Measurements from ENCODE around the gene SNX6.
A peak's percentile ranks its signal among the peaks of the same experiment; 100 is the strongest.
"Not testable (repeated sequence)": the region's sequence is repeated elsewhere in the genome, so short reads cannot be mapped to it uniquely, and the experiment has no call there.

The SNX6 gene

DNA sequence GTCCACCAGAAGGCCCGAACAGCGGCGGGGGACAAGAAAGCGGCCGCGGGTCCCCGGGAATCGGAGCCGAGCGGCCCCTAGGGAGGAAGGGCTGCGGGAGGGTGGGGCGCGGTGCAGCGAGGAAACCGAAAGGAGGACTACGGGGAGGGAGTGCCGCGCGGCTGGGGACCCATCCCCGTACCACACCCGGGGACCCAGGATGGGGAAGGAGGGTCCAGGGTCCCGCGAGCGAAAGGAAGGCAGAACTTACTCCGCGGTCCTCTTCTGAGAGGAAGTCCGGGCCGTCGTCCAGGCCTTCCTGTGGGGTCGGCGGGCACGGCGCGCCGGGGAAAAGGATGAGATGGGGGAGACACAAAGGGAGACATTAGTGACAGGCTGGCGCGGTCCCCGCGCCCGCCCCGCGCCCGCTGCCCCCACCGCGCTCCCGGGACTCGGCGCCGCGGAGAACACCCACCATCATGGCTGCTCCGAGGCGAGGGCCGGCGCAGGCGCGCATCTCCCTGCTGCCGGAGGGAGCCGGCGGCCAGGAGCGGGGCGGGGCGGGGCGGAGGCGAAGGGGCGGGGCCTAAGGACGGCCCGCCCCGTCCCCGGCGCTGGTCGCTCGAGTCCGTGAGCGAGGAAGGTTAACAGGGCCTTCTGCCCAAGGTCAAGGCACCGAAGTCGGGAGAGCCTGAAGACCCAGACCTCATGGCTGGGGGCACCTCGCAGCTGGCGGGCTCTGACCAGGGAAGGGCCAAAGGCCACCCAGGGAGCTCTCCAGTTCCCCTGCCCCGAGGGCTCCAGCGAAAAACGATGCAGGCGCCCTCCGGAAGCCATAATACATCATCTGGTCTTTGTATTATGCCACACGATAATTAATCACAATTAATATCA, at the start of gene SNX6:
Gene SNX6, minus strand, starts transcription at position 492 of the 873 bp plus-strand sequence. Its CDS starts 32 bp downstream, at position 460.
- peak; percentile 42 for DNase-seq

DNA sequence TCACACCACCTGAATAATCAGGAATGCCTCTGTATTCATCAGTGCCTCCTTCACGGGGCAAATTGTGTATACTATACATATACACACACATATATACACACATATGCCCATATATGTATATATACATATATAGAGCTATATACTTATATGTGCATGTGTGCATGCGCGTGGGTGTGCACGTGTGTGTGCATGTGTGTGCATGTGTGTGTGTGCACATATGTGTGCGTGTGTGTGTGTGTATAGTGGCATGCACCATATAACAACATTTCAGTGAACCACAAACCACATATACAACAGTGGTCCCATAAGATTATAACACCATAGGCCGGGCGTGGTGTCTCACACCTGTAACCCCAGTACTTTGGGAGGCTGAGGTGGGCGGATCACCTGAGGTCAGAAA, 48.8 kb upstream of the SNX6 start:
- no peak for DNase-seq

DNA sequence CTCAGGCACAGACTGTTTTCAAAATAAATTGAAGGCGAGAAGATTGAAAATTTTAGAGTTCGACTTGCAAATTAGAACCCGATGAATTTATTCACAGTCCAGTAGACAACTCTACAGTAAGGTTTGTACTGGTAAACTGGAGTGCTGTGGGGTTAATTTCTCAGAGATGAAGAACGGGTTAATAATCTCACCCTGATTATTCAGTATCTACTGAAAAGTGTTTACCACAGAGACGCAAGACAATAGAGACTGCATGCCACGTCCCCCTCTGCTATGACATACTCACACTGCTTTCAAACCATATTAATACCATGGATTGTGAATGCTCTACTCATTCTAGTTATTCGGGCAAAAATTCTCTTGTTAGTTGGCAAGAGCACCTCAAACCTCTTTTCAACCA, 48.4 kb upstream of the SNX6 start:
- DNase-seq: no peak

DNA sequence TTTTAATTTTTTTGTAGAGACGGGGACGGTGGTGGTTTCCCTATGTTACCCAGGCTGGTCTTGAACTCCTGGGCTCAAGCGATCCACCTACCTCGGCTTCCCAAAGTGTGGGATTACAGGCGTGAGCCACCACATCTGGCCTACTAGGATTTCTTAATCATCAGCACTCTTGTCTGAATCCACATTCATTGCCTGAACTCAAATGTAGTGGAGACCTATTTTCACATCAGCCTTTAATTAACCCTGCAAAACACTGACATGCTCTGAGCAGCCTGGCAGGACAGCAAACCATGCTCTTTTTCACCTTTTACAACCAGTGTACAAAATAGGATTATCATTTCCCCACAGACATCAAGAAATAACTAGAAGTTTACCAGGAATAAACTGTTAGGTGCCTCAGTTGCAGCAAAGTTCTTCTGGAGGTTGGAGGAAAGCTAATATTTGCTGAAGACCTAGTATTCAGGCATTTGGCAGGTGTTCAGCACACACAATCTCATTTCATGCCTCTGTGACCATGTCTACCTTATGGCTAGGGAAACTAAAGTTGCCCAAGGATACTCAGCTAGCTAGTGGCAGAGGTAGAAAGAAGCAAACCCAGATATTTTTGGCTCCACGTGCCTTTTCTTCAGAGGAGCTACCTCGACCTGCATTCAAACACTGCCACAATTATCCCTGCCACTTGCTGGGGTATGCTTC, 46.7 kb upstream of the SNX6 start:
- no peak for DNase-seq

DNA sequence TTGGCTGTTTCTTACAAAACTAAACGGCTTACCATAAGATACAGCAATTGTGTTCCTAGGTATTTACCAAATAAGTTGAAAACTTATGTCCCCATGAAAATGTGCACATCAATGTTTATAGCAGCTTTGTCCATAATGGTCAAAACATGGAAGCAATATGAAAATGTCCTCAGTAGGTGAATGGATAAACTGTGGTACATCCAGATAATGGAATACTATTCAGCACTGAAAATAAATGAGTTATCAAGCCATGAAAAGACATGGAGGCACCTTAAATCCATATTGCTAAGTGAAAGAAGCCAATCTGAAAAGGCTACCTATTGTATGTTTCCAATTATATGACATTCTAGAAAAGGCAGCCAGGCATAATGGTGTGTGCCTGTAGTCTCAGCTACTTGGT, 43.8 kb upstream of the SNX6 start:
- DNase-seq: no peak

DNA sequence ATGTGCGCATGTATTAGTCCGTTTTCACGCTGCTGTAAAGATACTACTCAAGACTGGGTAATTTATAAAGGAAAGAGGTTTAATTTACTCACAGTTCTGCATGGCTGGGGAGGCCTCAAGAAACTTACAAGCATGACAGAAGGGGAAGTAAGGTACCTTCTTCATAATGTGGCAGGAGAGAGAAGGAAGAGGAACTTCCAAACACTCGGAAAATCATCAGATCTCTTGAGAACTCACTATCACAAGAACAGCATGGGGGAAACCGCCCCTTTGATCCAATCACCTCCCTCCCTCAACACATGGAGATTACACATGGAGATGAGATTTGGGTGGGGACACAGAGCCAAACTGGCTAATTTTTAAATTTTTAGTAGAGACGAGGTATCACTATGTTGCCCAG, 41.8 kb upstream of the SNX6 start:
- DNase-seq: no peak

DNA sequence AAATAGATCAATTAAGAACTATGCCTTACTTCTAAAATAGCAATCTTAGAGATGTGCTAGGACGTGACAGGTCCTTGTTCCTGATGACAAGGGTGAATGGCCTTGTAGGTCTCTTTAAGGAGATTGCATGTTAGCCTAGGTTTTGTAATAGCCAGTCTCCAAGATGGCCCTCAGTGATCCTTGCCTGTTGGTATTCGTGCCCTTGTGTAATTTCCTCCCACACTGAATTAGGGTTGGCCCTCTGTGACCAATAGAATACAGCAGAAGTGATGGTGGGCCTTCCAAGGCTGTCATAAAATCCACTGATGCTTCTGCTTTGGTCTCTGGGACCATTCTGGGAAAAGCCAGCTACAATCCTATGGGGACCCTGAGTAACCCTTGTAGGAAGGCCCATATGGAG, 38.2 kb upstream of the SNX6 start:
- no peak for DNase-seq

DNA sequence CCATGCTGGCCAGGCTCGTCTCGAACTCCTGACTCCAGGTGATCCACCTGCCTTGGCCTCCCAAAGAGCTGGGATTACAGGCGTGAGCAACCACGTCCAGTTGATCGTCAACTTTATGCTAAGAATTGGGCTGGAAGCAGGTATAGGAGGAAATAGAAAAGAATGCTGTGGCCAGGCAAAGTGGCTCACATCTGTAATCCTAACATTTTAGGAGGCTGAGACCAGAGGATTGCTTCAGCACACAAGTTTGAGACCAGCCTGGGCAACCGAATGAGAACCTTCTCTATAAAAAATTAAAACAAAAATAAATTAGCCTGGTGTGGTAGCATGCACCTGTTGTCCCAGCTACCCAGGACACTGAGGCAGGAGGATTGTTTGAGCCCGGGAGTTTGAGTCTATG, 37.1 kb upstream of the SNX6 start:
- DNase-seq: no peak

DNA sequence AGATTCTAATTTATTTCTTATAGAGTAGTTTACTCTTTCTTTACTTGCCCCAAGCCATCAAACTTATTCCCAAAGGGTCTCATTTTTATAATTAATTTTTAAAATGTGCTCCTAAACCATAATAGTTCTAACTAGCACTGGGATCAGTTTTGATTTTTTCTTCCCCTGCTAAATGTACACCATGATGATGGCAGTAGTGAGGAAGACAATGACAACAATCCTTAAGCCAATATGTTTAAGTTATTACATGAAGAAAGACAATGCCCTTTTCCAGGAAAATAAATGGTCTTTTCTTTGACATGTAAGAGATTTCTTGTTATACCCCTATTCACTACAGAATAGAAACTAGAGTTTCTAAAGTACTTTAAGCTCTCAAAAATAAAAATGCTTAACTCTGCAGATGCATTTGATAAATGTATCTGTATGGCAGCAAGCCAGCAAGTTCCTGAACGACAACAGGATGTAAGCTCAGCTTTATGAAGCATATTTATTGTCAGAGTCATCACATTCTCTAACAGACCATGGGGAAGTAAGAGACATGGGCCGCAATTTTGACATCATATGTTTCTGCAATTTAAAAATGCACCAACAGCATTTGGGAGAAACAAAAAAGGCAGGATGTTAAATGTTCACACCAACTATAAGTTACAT, 36.0 kb upstream of the SNX6 start:
- DNase-seq: no peak

DNA sequence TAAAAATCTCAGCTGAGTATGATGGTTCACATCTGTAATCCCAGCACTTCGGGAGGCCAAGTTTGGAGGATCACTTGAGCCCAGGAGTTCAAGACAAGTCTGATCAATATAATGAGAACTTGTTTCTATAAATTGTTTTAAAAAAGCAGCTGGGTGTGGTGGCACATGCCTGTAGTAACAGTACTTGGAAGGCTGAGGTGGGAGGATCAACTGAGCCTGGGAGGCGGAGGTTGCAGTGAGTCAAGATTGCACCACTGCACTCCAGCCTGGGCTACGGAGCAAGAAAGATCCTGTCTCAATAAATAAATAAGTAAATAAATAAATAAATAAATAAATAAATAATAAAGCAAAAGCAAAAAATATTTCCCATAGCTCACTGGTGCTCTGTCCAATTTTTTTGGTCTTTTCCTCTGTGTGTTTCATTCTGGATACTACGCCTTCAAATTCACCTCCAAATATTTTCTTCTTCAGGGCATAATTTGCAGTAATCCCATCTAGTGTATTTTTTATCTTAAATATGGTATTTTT, 32.7 kb upstream of the SNX6 start:
- no peak for DNase-seq

DNA sequence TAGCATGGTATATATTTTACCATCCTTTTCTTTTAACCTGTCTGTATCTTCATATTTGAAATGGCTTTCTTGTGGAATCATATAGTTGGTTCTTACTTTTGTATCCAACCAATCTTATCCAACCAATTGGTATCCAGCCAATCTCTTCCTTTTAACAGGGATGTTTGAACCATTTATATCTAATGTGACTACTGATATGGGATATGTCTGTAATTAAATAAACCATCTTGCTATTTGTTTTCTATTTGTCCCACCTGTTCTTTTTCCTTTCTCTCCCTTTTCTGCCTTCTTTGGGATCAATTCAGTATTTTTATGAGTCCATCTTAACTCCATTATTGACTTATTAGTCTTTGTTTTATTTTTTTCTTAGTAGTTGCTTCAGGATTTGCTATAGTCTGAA, 30.8 kb upstream of the SNX6 start:
- no peak for DNase-seq

DNA sequence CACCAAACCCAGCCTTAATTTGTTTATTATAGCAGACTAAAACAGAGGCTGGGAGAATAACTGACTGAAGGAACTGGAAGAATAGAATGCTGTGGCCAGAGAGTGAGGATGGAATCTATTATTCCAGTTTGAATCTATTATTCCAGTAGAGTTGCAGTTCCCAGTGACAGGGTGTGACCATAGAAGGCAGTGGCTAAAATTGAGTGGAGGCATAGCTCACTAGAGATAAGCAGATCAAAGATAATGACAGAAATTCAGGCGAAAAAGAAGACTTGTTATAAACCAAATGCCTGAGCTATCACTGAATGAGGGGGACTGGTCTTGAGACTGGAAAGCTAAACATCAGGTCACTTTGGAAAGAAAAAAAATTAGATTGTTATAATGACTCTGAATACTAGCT, 26.0 kb upstream of the SNX6 start:
- DNase-seq: no peak

DNA sequence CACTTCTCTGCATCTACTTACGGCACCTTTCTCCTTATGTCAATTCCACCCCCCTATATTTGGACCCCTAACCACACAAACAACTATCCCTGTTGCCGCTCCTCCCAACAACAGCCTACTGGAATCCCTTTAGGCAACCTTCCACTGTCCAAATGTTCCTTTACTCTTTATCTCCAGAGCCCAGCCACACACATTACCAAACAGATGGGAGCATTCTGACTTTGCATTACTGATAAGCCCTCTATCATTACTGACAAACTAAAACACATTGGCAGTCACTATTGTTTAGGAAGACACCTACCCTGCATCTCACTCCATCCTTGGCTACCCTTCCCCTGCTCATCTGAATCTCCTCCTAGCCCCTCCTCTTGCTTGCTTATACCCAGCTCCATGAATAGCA, 23.1 kb upstream of the SNX6 start:
- not testable (repeated sequence) for DNase-seq

DNA sequence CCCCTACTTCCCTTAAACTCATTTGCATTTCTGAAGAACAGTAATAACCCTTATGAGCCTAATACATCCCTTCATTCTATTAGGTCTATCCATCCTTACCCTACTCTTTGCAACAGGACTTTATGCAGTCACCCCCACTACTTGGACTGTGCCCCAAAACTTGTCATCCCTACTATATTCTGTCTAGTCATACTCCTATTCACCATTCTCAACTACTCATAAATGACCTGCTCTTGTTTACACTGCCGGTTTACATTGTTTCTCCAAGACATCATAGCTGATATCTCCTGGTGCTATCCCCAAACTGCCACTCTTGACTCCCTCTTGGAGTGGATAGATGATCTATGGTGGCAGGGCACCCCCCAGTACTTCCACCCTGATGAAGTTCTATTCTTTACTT, 22.4 kb upstream of the SNX6 start:
- DNase-seq: not testable (repeated sequence)

DNA sequence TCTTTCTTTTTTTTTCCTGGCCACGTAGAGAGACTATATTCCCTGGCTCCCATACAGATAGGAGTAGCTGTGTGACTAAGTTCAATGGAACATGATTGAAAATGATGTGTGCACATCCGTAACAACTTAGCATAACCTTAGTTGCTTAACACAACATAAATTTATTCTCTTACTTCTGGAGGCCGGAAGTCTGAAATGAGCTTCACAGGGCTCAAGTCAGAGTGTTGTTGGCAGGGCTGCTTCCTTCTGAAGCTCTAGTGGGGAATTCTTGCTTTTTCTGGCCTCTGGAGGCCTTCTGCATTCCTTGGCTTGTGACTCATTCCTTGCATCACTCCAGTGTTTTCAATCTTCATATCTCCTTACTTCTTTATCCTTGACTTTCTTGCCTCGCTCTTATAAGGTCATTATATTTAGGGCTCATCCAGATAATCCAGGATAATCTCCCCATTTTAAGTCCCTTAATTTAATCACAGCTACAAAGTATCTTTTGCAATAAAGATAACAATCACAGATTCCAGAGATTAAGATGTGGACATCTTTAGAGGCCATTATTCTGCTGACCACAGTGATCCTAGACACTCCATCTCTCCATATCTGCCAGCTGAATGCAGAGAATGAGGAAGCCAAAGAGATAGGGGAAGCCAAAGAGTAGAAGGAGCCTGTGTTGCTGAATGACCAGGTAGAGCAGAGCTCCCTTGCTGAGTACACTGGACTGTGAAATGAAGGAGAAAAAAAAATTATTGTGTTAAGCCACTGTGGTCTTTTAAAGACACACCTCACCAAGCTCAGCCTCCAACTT, 21.0 kb upstream of the SNX6 start:
- no peak for DNase-seq

DNA sequence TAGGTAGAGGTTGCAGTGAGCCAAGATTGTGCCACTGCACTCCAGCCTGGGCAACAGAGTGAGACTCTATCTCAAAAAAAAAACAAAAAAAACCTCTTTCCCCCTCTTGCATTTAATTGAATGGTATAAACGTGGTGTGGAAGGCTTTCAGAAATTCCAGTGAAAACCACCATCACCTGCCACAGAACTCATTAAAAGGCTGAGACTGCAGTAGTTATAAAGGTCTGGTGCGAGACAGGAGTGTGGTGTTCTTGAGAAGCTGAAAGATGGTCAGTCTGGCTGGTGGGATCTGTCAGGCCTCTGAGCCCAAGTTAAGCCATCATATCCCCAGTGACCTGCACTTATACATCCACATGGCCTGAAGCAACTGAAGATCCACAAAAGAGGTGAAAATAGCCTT, 20.1 kb upstream of the SNX6 start:
- DNase-seq: not testable (repeated sequence)

DNA sequence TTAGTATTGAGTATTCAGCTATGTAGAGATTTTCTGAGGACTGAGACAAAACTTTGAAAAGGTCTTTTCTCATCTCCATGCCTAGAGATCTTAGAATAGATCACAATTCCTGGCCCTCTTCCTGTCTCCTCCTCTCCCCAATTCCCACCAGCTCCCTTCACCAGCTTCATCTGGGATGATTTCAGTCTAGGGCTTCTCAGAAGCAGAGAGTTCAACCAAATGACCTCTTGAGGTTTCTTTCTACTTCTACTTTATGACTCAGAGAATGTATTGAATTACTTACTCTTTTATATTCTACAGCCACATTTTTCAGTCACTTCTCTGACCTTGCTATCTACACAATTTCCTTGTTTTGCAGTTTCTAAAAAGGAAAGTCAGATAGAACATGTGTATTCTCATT, 19.4 kb upstream of the SNX6 start:
- DNase-seq: no peak

DNA sequence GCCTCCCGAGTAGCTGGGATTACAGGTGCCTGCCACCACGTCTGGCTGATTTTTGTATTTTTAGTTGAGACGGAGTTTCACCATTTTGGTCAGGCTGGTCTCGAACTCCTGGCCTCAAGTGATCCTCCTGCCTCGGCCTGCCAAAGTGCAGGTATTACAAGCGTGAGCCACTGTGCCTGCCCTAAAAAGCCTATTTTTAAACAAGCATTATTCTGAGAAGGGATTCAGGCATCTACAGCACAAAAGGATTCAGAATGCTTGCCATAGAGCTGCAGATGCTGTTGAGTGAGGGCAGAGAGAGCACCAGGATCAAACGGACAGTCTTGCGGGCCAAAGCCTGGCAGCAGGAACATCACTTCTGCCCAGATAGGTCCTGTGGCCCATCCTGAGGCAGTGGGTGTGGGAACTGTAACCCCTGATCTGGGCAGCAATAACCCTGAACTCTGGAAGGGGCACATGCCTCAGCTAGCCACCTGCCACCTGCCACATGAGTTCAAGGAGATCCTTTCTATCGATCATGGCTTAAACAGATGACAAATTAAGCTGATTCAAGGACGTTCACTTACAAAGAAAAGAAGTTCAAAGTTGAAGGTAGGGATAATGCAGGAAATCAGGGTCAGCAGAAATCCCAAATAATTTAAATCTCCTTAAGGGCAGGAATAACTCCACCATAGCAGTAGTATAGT, 16.8 kb upstream of the SNX6 start:
- DNase-seq: no peak

DNA sequence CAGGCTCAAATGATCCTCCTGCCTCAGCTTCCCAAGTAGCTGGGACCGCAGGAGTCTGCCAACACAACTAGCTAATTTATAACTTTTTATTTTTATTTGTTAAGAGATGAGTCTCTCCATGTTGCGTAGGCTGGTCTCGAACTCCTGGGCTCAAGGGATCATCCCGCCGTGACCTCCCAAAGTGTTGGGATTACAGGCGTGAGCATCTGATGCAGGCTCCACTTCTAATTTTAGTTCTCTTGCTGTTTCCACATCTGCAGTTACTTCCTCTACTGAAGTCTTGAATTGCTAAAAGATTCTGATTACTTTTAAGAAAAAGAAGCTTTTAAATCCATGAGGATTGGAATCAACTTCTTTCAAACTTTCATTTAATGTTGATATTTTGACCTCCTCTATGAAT, 13.4 kb upstream of the SNX6 start:
- no peak for DNase-seq

DNA sequence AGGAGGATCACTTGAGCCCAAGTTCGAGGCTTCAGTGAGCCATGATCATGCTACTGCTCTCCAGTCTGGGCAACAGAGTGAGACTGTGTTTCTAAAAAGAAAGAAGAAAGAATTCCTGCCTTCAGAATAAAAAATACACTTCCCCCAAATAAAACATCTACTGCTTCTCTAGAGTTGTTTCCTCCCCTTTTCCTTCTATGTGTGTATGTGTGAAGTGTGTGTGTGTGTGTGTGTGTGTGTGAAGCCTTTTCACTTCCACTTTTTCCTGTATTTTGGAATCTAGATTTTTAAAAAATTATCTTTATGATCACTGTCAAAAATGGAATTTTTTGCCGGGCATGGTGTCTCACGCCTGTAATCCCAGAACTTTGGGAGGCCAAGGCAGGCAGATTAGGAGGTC, 12.6 kb upstream of the SNX6 start:
- DNase-seq: no peak

DNA sequence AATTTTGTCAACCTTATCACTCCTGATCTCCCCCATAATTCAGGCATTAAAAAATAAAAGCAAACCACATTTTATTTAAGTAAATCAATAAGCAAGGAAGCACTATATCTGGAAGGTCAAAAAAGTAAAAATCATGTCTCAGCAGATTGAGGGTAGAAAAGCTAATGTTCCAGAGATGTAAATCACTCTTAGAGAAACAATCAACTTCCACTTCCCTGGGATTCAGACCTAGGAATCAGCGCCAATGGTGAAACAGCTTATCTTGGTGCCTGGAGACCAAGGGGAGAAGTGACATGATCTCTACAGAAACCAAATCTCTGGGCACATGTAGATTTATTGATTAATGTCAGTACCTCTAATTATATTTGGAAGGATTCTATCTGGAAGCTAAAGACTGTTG, 10.9 kb upstream of the SNX6 start:
- no peak for DNase-seq

DNA sequence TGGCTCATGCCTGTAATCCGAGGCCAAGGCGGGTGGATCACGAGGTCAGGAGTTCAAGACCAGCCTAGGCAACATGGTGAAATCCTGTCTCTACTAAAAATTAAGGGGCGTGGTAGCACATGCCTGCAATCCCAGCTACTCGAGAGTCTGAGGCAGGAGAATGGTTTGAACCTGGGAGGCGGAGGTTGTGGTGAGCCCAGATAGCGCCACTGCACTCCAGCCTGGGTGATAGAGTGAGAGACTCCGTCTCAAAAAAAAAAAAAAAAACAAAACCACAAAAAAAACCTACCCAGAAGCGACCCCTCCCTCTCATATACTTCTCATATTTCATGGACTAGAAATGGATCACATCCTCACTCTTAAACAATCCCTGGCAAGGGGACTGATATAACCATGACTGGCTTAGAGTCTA, 4.4 kb upstream of the SNX6 start:
- not testable (repeated sequence) for DNase-seq
